Loucy (cell line): ENCODE data around the gene KIF13A.

ENCODE experiments used
- H2AFZ ChIP-seq: fragments of 200-600 bp; sonication (generic); 2 replicates; pipeline ENCODE4 v1.6.0; 2016; ENCODE audit warnings: antibody characterized with exemption, mild to moderate bottlenecking, low read length, moderate library complexity
- H3F3A ChIP-seq: fragments of 200-600 bp; 2 replicates; pipeline ENCODE4 v1.6.0; 2016; ENCODE audit warnings: antibody characterized with exemption, low read depth, mild to moderate bottlenecking
- H3K27me3 ChIP-seq: fragments of 200-600 bp; sonication (generic); 2 replicates; pipeline ENCODE4 v1.6.1; 2014; ENCODE audit warnings: low read length, mild to moderate bottlenecking; ENCODE audit not compliant: insufficient read depth, poor library complexity, severe bottlenecking
- H3K36me3 ChIP-seq: fragments of 200-600 bp; sonication (generic); 2 replicates; pipeline ENCODE4 v1.6.1; 2016; ENCODE audit warnings: low read length; ENCODE audit not compliant: insufficient read depth
- H3K4me1 ChIP-seq: fragments of 200-600 bp; sonication (generic); 2 replicates; pipeline ENCODE4 v1.5.1; 2014; ENCODE audit warnings: low read length, mild to moderate bottlenecking; ENCODE audit not compliant: insufficient read depth, poor library complexity, severe bottlenecking
- H3K4me2 ChIP-seq: fragments of 200-600 bp; sonication (generic); 2 replicates; pipeline ENCODE4 v1.6.0; 2014; ENCODE audit warnings: antibody characterized with exemption, low read length, low read depth, mild to moderate bottlenecking; ENCODE audit not compliant: poor library complexity, severe bottlenecking
- H3K4me3 ChIP-seq: fragments of 200-600 bp; sonication (generic); 2 replicates; pipeline ENCODE4 v1.5.1; 2014; ENCODE audit warnings: low read length, mild to moderate bottlenecking, mixed read lengths; ENCODE audit not compliant: poor library complexity, severe bottlenecking
- H3K79me2 ChIP-seq: fragments of 200-600 bp; sonication (generic); 2 replicates; pipeline ENCODE4 v1.6.1; 2014; ENCODE audit warnings: low read length; ENCODE audit not compliant: insufficient read depth
- H3K9ac ChIP-seq: fragments of 200-600 bp; sonication (generic); 2 replicates; pipeline ENCODE4 v1.6.0; 2014; ENCODE audit warnings: mild to moderate bottlenecking, low read depth, low read length, moderate library complexity; ENCODE audit not compliant: poor library complexity, severe bottlenecking
- H3K9me2 ChIP-seq: fragments of 200-600 bp; sonication (generic); replicated peaks from 2 replicates; pipeline ENCODE4 v1.6.1; 2016; ENCODE audit warnings: low read depth, low read length, mixed read lengths
- H3K9me3 ChIP-seq: fragments of 200-600 bp; sonication (generic); 2 replicates; pipeline ENCODE4 v1.6.1; 2014; ENCODE audit warnings: mild to moderate bottlenecking, antibody characterized with exemption, low read length, low read depth; ENCODE audit not compliant: insufficient read depth
- H4K20me1 ChIP-seq: fragments of 200-600 bp; sonication (generic); 2 replicates; pipeline ENCODE4 v1.6.0; 2014; ENCODE audit warnings: antibody characterized with exemption, low read length, mild to moderate bottlenecking; ENCODE audit not compliant: insufficient read depth, poor library complexity, severe bottlenecking
- EZH2phosphoT487 ChIP-seq: fragments of 200-600 bp; IDR thresholded peaks from 2 replicates; pipeline ENCODE4 v1.6.1; 2018; ENCODE audit warnings: antibody characterized with exemption, mild to moderate bottlenecking, moderate library complexity, borderline replicate concordance
- TF ChIP-seq, protein P1 (sequence below): fragments of 200-600 bp; sonication (generic); conservative IDR thresholded peaks from 2 replicates; pipeline ENCODE4 v1.5.1; 2014; ENCODE audit warnings: mild to moderate bottlenecking, antibody characterized with exemption, low read length

The KIF13A gene

DNA sequence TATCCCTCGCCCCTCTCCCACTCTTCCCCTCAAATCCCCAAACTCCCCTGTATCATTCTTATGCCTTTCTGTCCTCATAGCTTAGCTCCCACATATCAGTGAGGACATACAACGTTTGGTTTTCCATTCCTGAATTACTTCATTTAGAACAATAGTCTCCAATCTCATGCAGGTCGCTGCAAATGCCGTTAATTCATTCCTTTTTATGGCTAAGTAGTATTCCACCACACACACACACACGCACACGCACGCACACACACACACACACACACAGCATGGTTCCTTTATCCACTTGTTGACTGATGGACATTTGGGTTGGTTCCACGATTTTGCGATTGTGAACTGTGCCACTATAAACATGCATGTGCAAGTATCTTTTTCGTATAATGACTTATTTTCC lies 112.7 kb downstream of the KIF13A start:
- Histone ChIP-seq H3K9ac (no peak overlapping the region), H3F3A (no peaks in the 10 kb centered on the region), H3K4me1 (no peaks in the 10 kb centered on the region), H3K36me3 (no peaks in the 10 kb centered on the region), H3K9me3 (no peaks in the 10 kb centered on the region), H3K27me3 (no peaks in the 10 kb centered on the region), H3K79me2 (no peaks in the 10 kb centered on the region), H4K20me1 (no peaks in the 10 kb centered on the region), H3K9me2 (no peaks in the 10 kb centered on the region), H2AFZ (no peak overlapping the region), H3K4me3 (no peak overlapping the region), H3K4me2 (no peak overlapping the region)
- TF ChIP-seq, protein P1, sequence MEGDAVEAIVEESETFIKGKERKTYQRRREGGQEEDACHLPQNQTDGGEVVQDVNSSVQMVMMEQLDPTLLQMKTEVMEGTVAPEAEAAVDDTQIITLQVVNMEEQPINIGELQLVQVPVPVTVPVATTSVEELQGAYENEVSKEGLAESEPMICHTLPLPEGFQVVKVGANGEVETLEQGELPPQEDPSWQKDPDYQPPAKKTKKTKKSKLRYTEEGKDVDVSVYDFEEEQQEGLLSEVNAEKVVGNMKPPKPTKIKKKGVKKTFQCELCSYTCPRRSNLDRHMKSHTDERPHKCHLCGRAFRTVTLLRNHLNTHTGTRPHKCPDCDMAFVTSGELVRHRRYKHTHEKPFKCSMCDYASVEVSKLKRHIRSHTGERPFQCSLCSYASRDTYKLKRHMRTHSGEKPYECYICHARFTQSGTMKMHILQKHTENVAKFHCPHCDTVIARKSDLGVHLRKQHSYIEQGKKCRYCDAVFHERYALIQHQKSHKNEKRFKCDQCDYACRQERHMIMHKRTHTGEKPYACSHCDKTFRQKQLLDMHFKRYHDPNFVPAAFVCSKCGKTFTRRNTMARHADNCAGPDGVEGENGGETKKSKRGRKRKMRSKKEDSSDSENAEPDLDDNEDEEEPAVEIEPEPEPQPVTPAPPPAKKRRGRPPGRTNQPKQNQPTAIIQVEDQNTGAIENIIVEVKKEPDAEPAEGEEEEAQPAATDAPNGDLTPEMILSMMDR = no peak
- TF ChIP-seq EZH2phosphoT487 = no peak

DNA sequence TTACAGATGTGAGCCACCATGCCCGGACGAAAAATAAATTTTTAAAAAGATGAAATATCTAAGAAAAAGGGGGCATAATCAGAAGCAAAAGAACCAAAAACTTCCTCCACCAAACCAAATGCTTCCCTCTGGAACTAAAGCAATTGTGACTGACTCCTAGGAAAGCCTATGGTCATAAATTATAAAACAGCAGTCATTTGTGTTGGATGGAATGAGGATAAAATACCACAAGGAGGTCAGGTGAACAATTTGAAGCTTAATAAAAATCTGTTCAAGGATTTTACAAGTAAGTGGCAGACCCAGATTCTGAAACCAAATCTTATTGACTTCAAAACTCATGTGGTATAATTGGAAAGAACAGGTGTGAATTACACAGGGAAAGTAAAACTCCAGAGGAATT lies 114.5 kb downstream of the KIF13A start:
- Histone ChIP-seq H3K36me3 (no peaks in the 10 kb centered on the region), H2AFZ (no peak overlapping the region), H3K4me3 (no peak overlapping the region), H3F3A (no peaks in the 10 kb centered on the region), H3K4me2 (no peak overlapping the region), H3K9me2 (no peaks in the 10 kb centered on the region), H3K4me1 (no peaks in the 10 kb centered on the region), H3K9ac (no peak overlapping the region), H3K79me2 (no peaks in the 10 kb centered on the region), H3K27me3 (no peaks in the 10 kb centered on the region), H3K9me3 (no peaks in the 10 kb centered on the region), H4K20me1 (no peaks in the 10 kb centered on the region)
- TF ChIP-seq, protein P1 = no peak
- no peak for TF ChIP-seq EZH2phosphoT487

- no peaks in the 10 kb centered on the region for H3F3A ChIP-seq
- H3K36me3 ChIP-seq = no peaks in the 10 kb centered on the region
- H3K79me2 ChIP-seq = no peaks in the 10 kb centered on the region
- TF ChIP-seq, protein P1 = no peak
- no peak for TF ChIP-seq EZH2phosphoT487
- no peak overlapping the region for H2AFZ ChIP-seq
- no peaks in the 10 kb centered on the region for H3K4me1 ChIP-seq
- no peaks in the 10 kb centered on the region for H3K27me3 ChIP-seq
- no peaks in the 10 kb centered on the region for H3K9me2 ChIP-seq
- no peaks in the 10 kb centered on the region for H3K9me3 ChIP-seq
- H3K4me2 ChIP-seq = no peak overlapping the region
- H3K4me3 ChIP-seq = no peak overlapping the region
- H4K20me1 ChIP-seq = no peaks in the 10 kb centered on the region
- no peak overlapping the region for H3K9ac ChIP-seq
Measured at GRCh38 chr6:17871836-17872235, 115.6 kb downstream of the KIF13A start.
